H1 (cell line): ENCODE data around the gene PLD5. TPM values are rescaled to one million over a fixed set of nuclear protein-coding genes. Genes with fewer than 3 reads are reported as not detected.

Source experiments
- CTCF ChIA-PET: fragments of 300-600 bp; sonication (Branson Sonifier 250); formaldehyde crosslinking; loops from one replicate; lab custom pipeline; 2021; ENCODE audit not compliant: partially characterized antibody; lab: Charles Lee
- POLR2A ChIA-PET: fragments of 300-600 bp; sonication (Branson Sonifier 250); formaldehyde crosslinking; loops from one replicate; lab custom pipeline; 2021; ENCODE audit warnings: inconsistent platforms; ENCODE audit not compliant: partially characterized antibody; lab: Charles Lee
- DNase-seq, 2 experiments: peaks; one replicate each; pipeline versions ENCODE4 v3.0.0 to v3.0.0-alpha.2; 2010 to 2022; ENCODE audit warnings: low spot score in 2 of 2, low read depth in 1 of 2, mixed read lengths in 1 of 2
- FAIRE-seq: peaks from 2 replicates; lab custom pipeline; 2011; peaks lifted over from hg19 to GRCh38; lab: Jason Lieb, UNC
- H2AFZ ChIP-seq: 2 replicates; pipeline ENCODE4 v1.8.1; 2012; ENCODE audit warnings: low read length, inconsistent platforms
- H2AK5ac ChIP-seq: 2 replicates; pipeline ENCODE4 v1.6.1; 2013; ENCODE audit warnings: low read depth, low read length
- H2BK120ac ChIP-seq: replicated peaks from 2 replicates; pipeline ENCODE3; 2013; ENCODE audit warnings: low read depth, low read length, inconsistent platforms
- H2BK12ac ChIP-seq: 2 replicates; pipeline ENCODE4 v1.6.1; 2013; ENCODE audit warnings: low read depth, low read length
- H2BK15ac ChIP-seq: 2 replicates; pipeline ENCODE4 v1.6.1; 2013; ENCODE audit warnings: low read length
- H2BK20ac ChIP-seq: 2 replicates; pipeline ENCODE4 v1.6.1; 2013; ENCODE audit warnings: low read length
- H2BK5ac ChIP-seq: 2 replicates; pipeline ENCODE4 v1.6.1; 2013; ENCODE audit warnings: low read depth, low read length
- H3K14ac ChIP-seq: 2 replicates; pipeline ENCODE4 v1.6.1; 2013; ENCODE audit warnings: inconsistent platforms; ENCODE audit not compliant: insufficient read length
- H3K18ac ChIP-seq: 2 replicates; pipeline ENCODE4 v1.6.1; 2013; ENCODE audit warnings: low read length; ENCODE audit errors: extremely low read depth
- H3K23ac ChIP-seq: 2 replicates; pipeline ENCODE4 v1.6.1; 2013; ENCODE audit warnings: inconsistent platforms; ENCODE audit not compliant: insufficient read length
- H3K23me2 ChIP-seq: 2 replicates; pipeline ENCODE4 v1.6.1; 2013; ENCODE audit warnings: low read depth, low read length
- H3K27ac ChIP-seq: 2 replicates; pipeline ENCODE4 v1.6.1; 2011; ENCODE audit warnings: low read depth, low read length, inconsistent platforms
- H3K27me3 ChIP-seq, 4 experiments: replicated peaks in 1 of 4; 1 replicate in 1 of 4; 2 replicates in 3 of 4; pipeline versions ENCODE4 v1.6.1 to v1.8.1; 2011 to 2013; ENCODE audit warnings: low read length in 3 of 4, mild to moderate bottlenecking in 3 of 4, inconsistent platforms in 2 of 4, mixed read lengths in 2 of 4, moderate library complexity in 1 of 4; ENCODE audit not compliant: control insufficient read depth in 3 of 4, insufficient read depth in 3 of 4; ENCODE audit errors: extremely low read depth in 1 of 4
- H3K36me3 ChIP-seq, 4 experiments: 2 replicates each; pipeline versions ENCODE4 v1.6.1 to v1.8.1; 2011 to 2013; ENCODE audit warnings: mild to moderate bottlenecking in 4 of 4, low read length in 3 of 4, moderate library complexity in 2 of 4, control low read depth in 1 of 4, inconsistent platforms in 1 of 4; ENCODE audit not compliant: insufficient read depth in 4 of 4, control insufficient read depth in 2 of 4
- H3K4ac ChIP-seq: replicated peaks from 2 replicates; pipeline ENCODE3; 2013; ENCODE audit warnings: low read length, low read depth, mixed read lengths, inconsistent platforms; ENCODE audit not compliant: insufficient read length
- H3K4me1 ChIP-seq, 4 experiments: replicated peaks in 1 of 4; 1 replicate in 1 of 4; 2 replicates in 3 of 4; pipeline versions ENCODE4 v1.6.1 to v1.8.1; 2011 to 2013; ENCODE audit warnings: low read length in 3 of 4, inconsistent platforms in 2 of 4, mixed read lengths in 1 of 4; ENCODE audit not compliant: insufficient read depth in 4 of 4, control insufficient read depth in 3 of 4
- H3K4me2 ChIP-seq, 2 experiments: 2 replicates each; pipeline versions ENCODE4 v1.6.1 to v1.8.1; 2011 to 2013; ENCODE audit warnings: low read depth in 2 of 2, low read length in 2 of 2, control low read depth in 1 of 2, inconsistent platforms in 1 of 2, mild to moderate bottlenecking in 1 of 2; ENCODE audit not compliant: insufficient read depth in 1 of 2
- H3K4me3 ChIP-seq, 4 experiments: fragments of 200-600, 300-600 bp in 1 of 4; sonication (generic), shearing (Covaris generic), sonication (Bioruptor Twin) in 1 of 4; 2 replicates each; pipeline versions ENCODE4 v1.5.1 to v1.8.1; 2011 to 2016; ENCODE audit warnings: low read length in 4 of 4, low read depth in 3 of 4, control low read depth in 2 of 4, inconsistent platforms in 2 of 4, mild to moderate bottlenecking in 2 of 4, mixed read lengths in 1 of 4, moderate library complexity in 1 of 4; ENCODE audit not compliant: insufficient read depth in 2 of 4; ENCODE audit errors: extremely low read depth in 1 of 4
- H3K56ac ChIP-seq: replicated peaks from 2 replicates; pipeline ENCODE3; 2013; ENCODE audit warnings: low read depth, mild to moderate bottlenecking, mixed read lengths, low read length, inconsistent platforms; ENCODE audit not compliant: insufficient read length
- H3K79me1 ChIP-seq: 2 replicates; pipeline ENCODE4 v1.6.1; 2013; ENCODE audit warnings: low read depth, low read length, control low read depth
- H3K79me2 ChIP-seq, 2 experiments: 2 replicates each; pipeline versions ENCODE4 v1.6.1 to v1.8.1; 2012 to 2013; ENCODE audit warnings: low read length in 2 of 2, mild to moderate bottlenecking in 2 of 2, inconsistent platforms in 1 of 2; ENCODE audit not compliant: insufficient read depth in 2 of 2, control insufficient read depth in 1 of 2
- H3K9ac ChIP-seq, 4 experiments: replicated peaks in 1 of 4; 1 replicate in 1 of 4; 2 replicates in 3 of 4; pipeline versions ENCODE4 v1.6.1 to v1.8.1; 2011 to 2013; ENCODE audit warnings: low read depth in 3 of 4, low read length in 3 of 4, control low read depth in 2 of 4, mild to moderate bottlenecking in 2 of 4, moderate library complexity in 2 of 4, inconsistent platforms in 1 of 4; ENCODE audit errors: extremely low read depth in 1 of 4
- H3K9me3 ChIP-seq, 2 experiments: 2 replicates each; pipeline versions ENCODE4 v1.6.1 to v1.8.1; 2012 to 2013; ENCODE audit warnings: mild to moderate bottlenecking in 2 of 2, moderate library complexity in 2 of 2, control low read depth in 1 of 2, inconsistent platforms in 1 of 2, low read depth in 1 of 2, low read length in 1 of 2, mixed read lengths in 1 of 2; ENCODE audit not compliant: insufficient read depth in 2 of 2
- H4K20me1 ChIP-seq, 2 experiments: replicated peaks in 1 of 2; 2 replicates each; pipeline versions ENCODE3 to v1.8.1; 2011 to 2013; ENCODE audit warnings: inconsistent platforms in 2 of 2, low read length in 2 of 2, mild to moderate bottlenecking in 1 of 2; ENCODE audit not compliant: insufficient read depth in 2 of 2, control insufficient read depth in 1 of 2
- H4K5ac ChIP-seq: 2 replicates; pipeline ENCODE4 v1.6.1; 2013; ENCODE audit warnings: low read length, low read depth, mixed read lengths, inconsistent platforms; ENCODE audit not compliant: insufficient read length
- H4K8ac ChIP-seq: 2 replicates; pipeline ENCODE4 v1.8.0; 2013; ENCODE audit warnings: mild to moderate bottlenecking, moderate library complexity, low read length, inconsistent platforms; ENCODE audit not compliant: insufficient read depth; ENCODE audit errors: extremely low read depth
- H4K91ac ChIP-seq: replicated peaks from 2 replicates; pipeline ENCODE3; 2013; ENCODE audit warnings: low read length, mixed read lengths, inconsistent platforms; ENCODE audit not compliant: insufficient read length
- ASH2L ChIP-seq: fragments of 200-600, 300-600 bp; sonication (generic); IDR thresholded peaks from one replicate; pipeline ENCODE4 v1.7.1; 2017; ENCODE audit warnings: low read length
- BACH1 ChIP-seq: IDR thresholded peaks from 2 replicates; pipeline ENCODE4 v1.6.1; 2012; ENCODE audit warnings: low read length, improper control_type of control experiment
- BRCA1 ChIP-seq: IDR thresholded peaks from 2 replicates; pipeline ENCODE4 v1.6.1; 2012; ENCODE audit warnings: low read depth, low read length, improper control_type of control experiment
- CREB1 ChIP-seq: IDR thresholded peaks from 2 replicates; pipeline ENCODE4 v1.6.1; 2012; ENCODE audit warnings: inconsistent platforms
- HDAC2 ChIP-seq, 2 experiments: fragments of 300-600 bp in 1 of 2; sonication (generic) in 1 of 2; IDR thresholded peaks; 2 replicates each; pipeline ENCODE4 v1.6.1; 2011 to 2012; ENCODE audit warnings: low read depth in 2 of 2, low read length in 2 of 2, mild to moderate bottlenecking in 2 of 2, moderate library complexity in 2 of 2, borderline replicate concordance in 1 of 2, inconsistent platforms in 1 of 2
- KDM5A ChIP-seq: fragments of 200-600 bp; IDR thresholded peaks from 2 replicates; pipeline ENCODE4 v1.7.1; 2012; ENCODE audit warnings: mild to moderate bottlenecking, low read length, inconsistent platforms, mixed read lengths
- POLR2A ChIP-seq, 2 experiments: IDR thresholded peaks; 1 replicate in 1 of 2; 2 replicates in 1 of 2; pipeline ENCODE4 v1.6.1; 2011; ENCODE audit warnings: low read depth in 2 of 2, low read length in 2 of 2, mild to moderate bottlenecking in 2 of 2; ENCODE audit errors: control extremely low read depth in 1 of 2
- RBBP5 ChIP-seq: IDR thresholded peaks from 2 replicates; pipeline ENCODE4 v1.7.1; 2012; ENCODE audit warnings: low read depth, mild to moderate bottlenecking, inconsistent platforms, low read length, moderate library complexity, borderline replicate concordance
- RXRA ChIP-seq: IDR thresholded peaks from 2 replicates; pipeline ENCODE4 v1.6.1; 2011; ENCODE audit warnings: low read depth, mild to moderate bottlenecking, low read length, moderate library complexity; ENCODE audit not compliant: insufficient read depth
- SP2 ChIP-seq: IDR thresholded peaks from 2 replicates; pipeline ENCODE4 v1.6.1; 2012; ENCODE audit warnings: mild to moderate bottlenecking, low read length, inconsistent platforms
- SP4 ChIP-seq: IDR thresholded peaks from 2 replicates; pipeline ENCODE4 v1.6.1; 2012; ENCODE audit warnings: low read length, inconsistent platforms
- YY1 ChIP-seq: IDR thresholded peaks from 2 replicates; pipeline ENCODE4 v1.6.1; 2011; ENCODE audit warnings: low read depth, mild to moderate bottlenecking, low read length
- WGBS, 2 experiments: shearing (Covaris generic) in 1 of 2; methylation state at CpG; one replicate each; pipeline versions ENCODE4 v1.1.6 to v1.1.7; 2013 to 2015; ENCODE audit warnings: low lambda C conversion rate in 2 of 2, mixed read lengths in 2 of 2, inconsistent platforms in 1 of 2, low coverage in 1 of 2, missing lambda C conversion rate in 1 of 2; ENCODE audit not compliant: insufficient replicate concordance in 2 of 2, insufficient coverage in 1 of 2, insufficient read length in 1 of 2; ENCODE audit errors: extremely low coverage in 1 of 2, missing lambda C conversion rate in 1 of 2; 5-methylcytosine and 5-hydroxymethylcytosine counted together
- polyA plus RNA-seq, 7 experiments: library from polyadenylated mRNA; depleted of rRNA in 3 of 7; stranded (reverse) in 5 of 7; unstranded in 2 of 7; fragments of >200 nt in 5 of 7; fragments of 200-250 nt in 2 of 7; gene quantifications; 1 replicate in 5 of 7; 2 replicates in 1 of 7; 4 replicates in 1 of 7; pipeline versions ENCODE4 v1.2.1 to v1.2.3, GENCODE V29; 2011 to 2013; ENCODE audit warnings: missing spikeins in 2 of 7, mixed read lengths in 2 of 7
- total RNA-seq: library from RNA; stranded (reverse); fragmentation: NEBNext Ultra II Directional; extraction: Animal tissue kit (Norgen Biotek cat#: 25700); gene quantifications from 2 replicates; pipeline ENCODE4 v1.2.1, GENCODE V29; 2021

PLD5 gene
- total and polyA plus RNA-seq, 2 of the 8 experiments (the other 6 are each of a cell fraction or from before 2014, with no cell fraction given): 0.86 to 8.5 TPM

- WGBS, 2 experiments: 2% methylated on average over 55 of the region's 85 CpGs; no CpG with 5 or more reads in 1 of the 2 experiments
- H3K14ac ChIP-seq: no peak overlapping the region
- peak overlapping the region; percentile 91 to 93 for H3K4me2 ChIP-seq
- H3K23ac ChIP-seq: no peak overlapping the region
- ChIA-PET POLR2A (interaction anchor here (1.1 to 1.5 kb wide), 2 partner anchors 9 to 80 kb away, joined by 3 to 4 read pairs; no protein-coding TSS in a partner anchor), CTCF (interaction anchor here (0.5 to 1.7 kb wide), 8 partner anchors 14 to 1504 kb away, joined by 3 to 6 read pairs (median 4); no protein-coding TSS in a partner anchor)
- peaks cover 2 to 13% (median 4%) of the 10 kb centered on the region in 4 experiments; a peak in 4 of 7 replicates for H3K4me1 ChIP-seq
- H3K79me2 ChIP-seq: 0 out of 4 replicates have a peak, but pooled peaks cover 0 to 3% of the 10 kb centered on the region in 2 experiments
- no peaks in the 10 kb centered on the region for H3K36me3 ChIP-seq
- H2BK20ac ChIP-seq: no peak overlapping the region
- DNase-seq (peak; percentile 15 to 85), FAIRE-seq (no peak)
- no peak overlapping the region for H2AK5ac ChIP-seq
- H3K79me1 ChIP-seq: no peaks in the 10 kb centered on the region
- peak overlapping the region; percentile 51 for H4K8ac ChIP-seq
- no peaks in the 10 kb centered on the region for H3K9me3 ChIP-seq
- no peak overlapping the region; the same call in 1 of the 2 replicates for H2BK12ac ChIP-seq
- no peak overlapping the region; the same call in 1 of the 2 replicates for H2BK5ac ChIP-seq
- peaks cover 17% of the 10 kb centered on the region for H3K23me2 ChIP-seq
- H3K4me3 ChIP-seq: peak overlapping the region; percentile 62 to 84 (median 78)
- no peak overlapping the region for H4K5ac ChIP-seq
- H3K56ac ChIP-seq: no peak overlapping the region
- no peak overlapping the region for H2BK120ac ChIP-seq
- no peak overlapping the region for H2BK15ac ChIP-seq
- H3K27ac ChIP-seq: no peak overlapping the region
- H4K20me1 ChIP-seq: no peaks in the 10 kb centered on the region
- H3K18ac ChIP-seq: peak overlapping the region; percentile 49; the same call in 1 of the 2 replicates
- H4K91ac ChIP-seq: peak overlapping the region; percentile 77
- H3K9ac ChIP-seq: peak overlapping the region in 3 of 4 experiments; percentile 14 to 34 (median 32); a peak in 5 of 7 replicates
- no peak overlapping the region for H3K4ac ChIP-seq
- peaks cover 2 to 34% (median 19%) of the 10 kb centered on the region in 4 experiments for H3K27me3 ChIP-seq
- H2AFZ ChIP-seq: peak overlapping the region; percentile 66
- TF ChIP-seq HDAC2 (IDR thresholded peaks at IDR 0.05; ENCODE audit: borderline replicate concordance in 1 of 2, low read depth in 2 of 2, low read length in 2 of 2) (0 out of 4 replicates have a peak, but pooled peaks of 1 of the 2 experiments have one; percentile 69), BACH1 (0 out of 2 replicates have a peak, but pooled peaks have one; percentile 33), YY1 (no peak), ASH2L (peak; percentile 74), BRCA1 (no peak), POLR2A (IDR thresholded peaks at IDR 0.05; ENCODE audit: control extremely low read depth in 1 of 2, low read depth in 2 of 2, low read length in 2 of 2) (no peak), SP2 (no peak), RXRA (no peak), KDM5A (no peak), CREB1 (no peak; the same call in 1 of the 2 replicates), RBBP5 (peak; percentile 94), SP4 (no peak)
These were observed 552 bp downstream of the PLD5 start for GRCh38 chr1:242523719-242524570.
